HepG2 (cell line): ENCODE data around the gene CD72. TPM values are rescaled to one million over a fixed set of nuclear protein-coding genes. Genes with fewer than 3 reads are reported as not detected.

ENCODE experiments used
- ATAC-seq: fragments of 200-7000 bp; cut with Tn5 transposase; 3 replicates; pipeline ENCODE4 v1.9.1; 2020; ENCODE audit warnings: mild to moderate bottlenecking, moderate library complexity
- BruUV-seq: library from RNA; stranded (reverse); fragments of 400-500 nt; replicated peaks from 2 replicates; lab custom pipeline; 2021; lab: Mats Ljungman, UMichigan
- CTCF ChIA-PET: fragments of 300-600 bp; formaldehyde crosslinking; extraction: SDS; loops from one replicate; lab custom pipeline; 2021; ENCODE audit warnings: low total read pairs, inconsistent platforms, low intra/inter-chr PET ratio; lab: Yijun Ruan, JAX
- POLR2A ChIA-PET: fragments of 350-600 bp; sonication (Branson Sonifier 250); formaldehyde crosslinking; loops from one replicate; lab custom pipeline; 2020; ENCODE audit warnings: antibody characterized with exemption, inconsistent platforms; lab: Yijun Ruan, JAX
- DNase-seq: peaks from one replicate; pipeline ENCODE4 v3.0.0-alpha.2; 2015; ENCODE audit warnings: low spot score
- FAIRE-seq: peaks from 3 replicates; lab custom pipeline; 2011; peaks lifted over from hg19 to GRCh38; lab: Jason Lieb, UNC
- H2AFZ ChIP-seq: one replicate; pipeline ENCODE4 v1.6.1; 2011; ENCODE audit warnings: low read length, inconsistent platforms
- H3K27ac ChIP-seq: fragments of 300-600 bp; 3 replicates; pipeline ENCODE4 v1.8.0; 2011; ENCODE audit warnings: mixed run types, mild to moderate bottlenecking, mixed read lengths, low read length, inconsistent platforms; ENCODE audit not compliant: insufficient read depth; ENCODE audit errors: extremely low read length
- H3K27me3 ChIP-seq, 2 experiments: fragments of 200-600 bp in 1 of 2; 2 replicates in 1 of 2; 3 replicates in 1 of 2; pipeline versions ENCODE4 v1.6.0 to v1.8.0; 2011; ENCODE audit warnings: low read length in 2 of 2, mild to moderate bottlenecking in 2 of 2, moderate library complexity in 2 of 2, inconsistent platforms in 1 of 2; ENCODE audit not compliant: insufficient read depth in 2 of 2, control insufficient read depth in 1 of 2
- H3K36me3 ChIP-seq, 2 experiments: fragments of 200-600 bp in 1 of 2; replicated peaks in 1 of 2; 2 replicates in 1 of 2; 3 replicates in 1 of 2; pipeline versions ENCODE4 v1.5.1 to v1.8.0; 2011; ENCODE audit warnings: low read length in 2 of 2, inconsistent platforms in 1 of 2; ENCODE audit not compliant: insufficient read depth in 2 of 2, control insufficient read depth in 1 of 2
- H3K4me1 ChIP-seq: 2 replicates; pipeline ENCODE4 v1.5.1; 2012; ENCODE audit warnings: low read length, inconsistent platforms; ENCODE audit not compliant: insufficient read depth
- H3K4me2 ChIP-seq: 2 replicates; pipeline ENCODE4 v1.6.0; 2011; ENCODE audit warnings: low read depth, low read length, inconsistent platforms
- H3K4me3 ChIP-seq, 3 experiments: fragments of 200-600 bp in 1 of 3; sonication (generic), shearing (Covaris generic) in 1 of 3; replicated peaks in 1 of 3; 2 replicates each; pipeline ENCODE4 v1.5.1; 2011 to 2016; ENCODE audit warnings: low read length in 3 of 3, inconsistent platforms in 2 of 3, low read depth in 2 of 3, mild to moderate bottlenecking in 2 of 3, control low read depth in 1 of 3, mixed read lengths in 1 of 3; ENCODE audit not compliant: insufficient read depth in 1 of 3
- H3K79me2 ChIP-seq: one replicate; pipeline ENCODE4 v1.6.1; 2011; ENCODE audit warnings: low read length, inconsistent platforms; ENCODE audit not compliant: insufficient read depth
- H3K9ac ChIP-seq: 2 replicates; pipeline ENCODE4 v1.6.0; 2011; ENCODE audit warnings: mild to moderate bottlenecking, low read depth, low read length, inconsistent platforms; ENCODE audit not compliant: insufficient read depth
- H3K9me3 ChIP-seq: 2 replicates; pipeline ENCODE4 v1.5.1; 2012; ENCODE audit warnings: mild to moderate bottlenecking, low read length
- H4K20me1 ChIP-seq: 2 replicates; pipeline ENCODE4 v1.6.0; 2011; ENCODE audit warnings: inconsistent platforms, mild to moderate bottlenecking, low read length, moderate library complexity; ENCODE audit not compliant: insufficient read depth
- KLF16 ChIP-seq, 2 experiments: sonication (generic) in 1 of 2; formaldehyde crosslinking in 1 of 2; IDR thresholded peaks; 2 replicates each; pipeline versions ENCODE4 v1.6.1 to v1.8.0; 2016 to 2023; ENCODE audit warnings: missing genetic modification reagents in 2 of 2, missing compliant biosample characterization in 1 of 2
- MIXL1 ChIP-seq: IDR thresholded peaks from 2 replicates; pipeline ENCODE4 v1.6.1; 2016
- POLR2AphosphoS5 ChIP-seq: IDR thresholded peaks from 2 replicates; pipeline ENCODE4 v1.6.1; 2012; ENCODE audit warnings: low read depth, low read length
- RFXAP ChIP-seq: sonication (generic); formaldehyde crosslinking; IDR thresholded peaks from 2 replicates; pipeline ENCODE4 v1.4.0; 2020; ENCODE audit warnings: missing genetic modification reagents, borderline replicate concordance
- SMC3 ChIP-seq: IDR thresholded peaks from 2 replicates; pipeline ENCODE4 v1.6.1; 2011; ENCODE audit warnings: low read length, improper control_type of control experiment
- TAF1 ChIP-seq: sonication (generic); formaldehyde crosslinking; IDR thresholded peaks from 2 replicates; pipeline ENCODE4 v1.4.0; 2020; ENCODE audit warnings: missing genetic modification reagents
- ZBTB20 ChIP-seq: sonication (generic); formaldehyde crosslinking; IDR thresholded peaks from 2 replicates; pipeline ENCODE4 v1.8.1; 2023; ENCODE audit warnings: missing genetic modification reagents, low read depth, mild to moderate bottlenecking, borderline replicate concordance
- ZFP82 ChIP-seq: sonication (generic); formaldehyde crosslinking; IDR thresholded peaks from 2 replicates; pipeline ENCODE4 v1.5.1; 2020; ENCODE audit warnings: mild to moderate bottlenecking, missing genetic modification reagents, borderline replicate concordance
- ZNF331 ChIP-seq: sonication (generic); formaldehyde crosslinking; IDR thresholded peaks from 2 replicates; pipeline ENCODE4 v1.4.0; 2020; ENCODE audit warnings: missing genetic modification reagents
- ZNF343 ChIP-seq: sonication (generic); formaldehyde crosslinking; IDR thresholded peaks from 2 replicates; pipeline ENCODE4 v1.4.0; 2020; ENCODE audit warnings: mild to moderate bottlenecking, missing genetic modification reagents
- ZNF713 ChIP-seq: sonication (generic); formaldehyde crosslinking; IDR thresholded peaks from 2 replicates; pipeline ENCODE4 v1.4.0; 2020; ENCODE audit warnings: mild to moderate bottlenecking, missing genetic modification reagents
- ZNF773 ChIP-seq: sonication (generic); formaldehyde crosslinking; IDR thresholded peaks from 2 replicates; pipeline ENCODE4 v1.4.0; 2020; ENCODE audit warnings: missing genetic modification reagents, borderline replicate concordance
- WGBS: methylation state at CpG from one replicate; pipeline ENCODE4 v1.1.6; 2017; ENCODE audit warnings: low lambda C conversion rate; 5-methylcytosine and 5-hydroxymethylcytosine counted together
- in situ Hi-C: cut with HindIII; loops from 2 replicates; pipeline ENCODE4 v1.10.0; 2017; ENCODE audit warnings: low pct_unique_long_range_greater_than_20kb; ENCODE audit not compliant: extremely low pct_ligation_motif_present
- intact Hi-C: fragments of 100-400 bp; cut with micrococcal nuclease; formaldehyde crosslinking; loops from one replicate; pipeline ENCODE4 v1.10.0; 2022; ENCODE audit not compliant: unreplicated experiment
- polyA plus RNA-seq, 8 experiments: library from polyadenylated mRNA; depleted of rRNA in 3 of 8; stranded (reverse) in 7 of 8; unstranded in 1 of 8; fragments of >200 nt; fragmentation: Illumina TruSeq in 4 of 8; extraction: Trizol in 4 of 8; gene quantifications; 2 replicates each; pipeline versions ENCODE4 v1.2.1 to v1.2.3, GENCODE V29; 2011 to 2016; ENCODE audit warnings: low read depth in 4 of 8, missing spikeins in 1 of 8, mixed read lengths in 1 of 8; ENCODE audit not compliant: insufficient read depth in 1 of 8
- total RNA-seq, 5 experiments: library from RNA; depleted of rRNA; stranded (reverse); fragments of >200 nt; fragmentation: Illumina TruSeq; extraction: Trizol; gene quantifications; 2 replicates each; pipeline ENCODE4 v1.2.3, GENCODE V29; 2016; ENCODE audit warnings: low read depth in 1 of 5
- TF ChIP-seq, protein P1 (sequence below): sonication (generic); formaldehyde crosslinking; IDR thresholded peaks from 2 replicates; pipeline ENCODE4 v1.9.0; 2022; ENCODE audit warnings: low read depth, missing genetic modification reagents
- TF ChIP-seq, protein P2 (sequence below): sonication (generic); formaldehyde crosslinking; IDR thresholded peaks from 2 replicates; pipeline ENCODE4 v1.4.0; 2020; ENCODE audit warnings: missing genetic modification reagents

Gene CD72
- total and polyA plus RNA-seq, 2 of the 13 experiments (the other 11 are each of a cell fraction or from before 2014, with no cell fraction given), result 0.18 to 1.1 TPM

DNA sequence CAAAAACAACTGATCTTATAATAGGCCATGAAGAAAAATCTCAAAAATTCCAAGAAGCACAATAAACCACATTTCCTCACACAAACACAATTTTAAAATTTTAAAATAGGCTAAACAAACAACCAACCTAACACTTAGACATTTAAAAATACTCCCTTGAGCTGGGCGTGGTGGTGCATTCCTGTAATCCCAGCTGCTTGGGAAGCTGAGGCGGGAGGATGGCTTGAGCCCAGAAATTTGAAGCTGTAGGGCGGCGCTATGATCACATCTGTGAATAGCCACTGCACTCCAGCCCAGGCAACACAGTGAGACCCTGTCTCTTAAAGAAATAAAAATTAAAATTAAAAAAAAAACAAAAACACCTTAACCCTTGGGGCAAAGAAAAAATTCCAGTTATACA lies 50.0 kb downstream of the CD72 start:
- H3K27ac ChIP-seq, result no peak overlapping the region
- no peak overlapping the region for H3K9ac ChIP-seq
- peaks cover 11% of the 10 kb centered on the region for H3K4me1 ChIP-seq
- no peak overlapping the region for H3K4me3 ChIP-seq
- H3K9me3 ChIP-seq, result no peaks in the 10 kb centered on the region
- CTCF ChIA-PET, result no interaction called here
- no peak overlapping the region for H3K4me2 ChIP-seq
- intact Hi-C loops (no loop called here), in situ Hi-C loops (no loop called here)
- H4K20me1 ChIP-seq, result no peaks in the 10 kb centered on the region
- BruUV-seq, result no TSS peak
- no peak overlapping the region for H2AFZ ChIP-seq
- DNase-seq (no peak), FAIRE-seq (no peak), ATAC-seq (no peak)
- TF ChIP-seq, protein P1, sequence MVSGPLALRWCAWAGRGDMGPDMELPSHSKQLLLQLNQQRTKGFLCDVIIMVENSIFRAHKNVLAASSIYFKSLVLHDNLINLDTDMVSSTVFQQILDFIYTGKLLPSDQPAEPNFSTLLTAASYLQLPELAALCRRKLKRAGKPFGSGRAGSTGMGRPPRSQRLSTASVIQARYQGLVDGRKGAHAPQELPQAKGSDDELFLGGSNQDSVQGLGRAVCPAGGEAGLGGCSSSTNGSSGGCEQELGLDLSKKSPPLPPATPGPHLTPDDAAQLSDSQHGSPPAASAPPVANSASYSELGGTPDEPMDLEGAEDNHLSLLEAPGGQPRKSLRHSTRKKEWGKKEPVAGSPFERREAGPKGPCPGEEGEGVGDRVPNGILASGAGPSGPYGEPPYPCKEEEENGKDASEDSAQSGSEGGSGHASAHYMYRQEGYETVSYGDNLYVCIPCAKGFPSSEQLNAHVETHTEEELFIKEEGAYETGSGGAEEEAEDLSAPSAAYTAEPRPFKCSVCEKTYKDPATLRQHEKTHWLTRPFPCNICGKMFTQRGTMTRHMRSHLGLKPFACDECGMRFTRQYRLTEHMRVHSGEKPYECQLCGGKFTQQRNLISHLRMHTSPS (CRISPR knock-in tag), result no peak
- TF ChIP-seq ZNF773, result no peak
- no peak for TF ChIP-seq MIXL1 (CRISPR knock-in tag)
- WGBS, result 94% methylated on average over 4 of the region's 4 CpGs
- H3K79me2 ChIP-seq, result no peaks in the 10 kb centered on the region
- H3K36me3 ChIP-seq, result no peaks in the 10 kb centered on the region
- H3K27me3 ChIP-seq, result no peaks in the 10 kb centered on the region
- POLR2A ChIA-PET, result no interaction called here

DNA sequence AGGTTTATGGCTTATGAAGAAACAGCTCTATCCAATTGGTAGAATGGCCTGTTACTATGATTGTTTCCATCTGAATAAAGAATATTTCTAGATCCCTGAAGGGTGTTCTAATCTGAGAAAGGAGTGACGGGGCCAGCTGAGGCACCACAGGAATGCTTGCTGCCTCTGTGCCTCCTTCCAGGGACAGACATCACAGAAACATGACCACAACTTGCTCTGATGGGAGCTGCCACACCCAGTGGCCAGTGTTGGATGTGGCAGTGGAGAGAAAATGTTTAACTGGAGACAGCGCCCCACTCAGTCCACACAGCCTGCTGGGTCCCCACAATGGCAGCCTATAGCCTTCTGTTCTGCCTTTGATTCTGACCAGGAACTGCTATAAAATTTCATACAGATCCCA lies 51.8 kb downstream of the CD72 start:
- in situ Hi-C loops, result no loop called here
- CTCF ChIA-PET, result no interaction called here
- Histone ChIP-seq H4K20me1 (no peaks in the 10 kb centered on the region), H3K79me2 (no peaks in the 10 kb centered on the region), H3K9ac (no peak overlapping the region), H3K27ac (no peak overlapping the region)
- no TSS peak for BruUV-seq
- FAIRE-seq, result no peak
- peak; percentile 24; the same call in 2 of the 3 replicates for ATAC-seq
- intact Hi-C loops, result no loop called here
- TF ChIP-seq ZFP82 (CRISPR knock-in tag), result no peak
- no peak for TF ChIP-seq ZNF713 (CRISPR knock-in tag)
- TF ChIP-seq KLF16 (CRISPR knock-in tag; IDR thresholded peaks at IDR 0.05), result no peak
- TF ChIP-seq ZBTB20 (CRISPR knock-in tag), result no peak
- TF ChIP-seq RFXAP (CRISPR knock-in tag), result no peak
- TF ChIP-seq ZNF331, result no peak
- no peak for TF ChIP-seq POLR2AphosphoS5
- no peak for TF ChIP-seq TAF1 (CRISPR knock-in tag)
- TF ChIP-seq, protein P2, sequence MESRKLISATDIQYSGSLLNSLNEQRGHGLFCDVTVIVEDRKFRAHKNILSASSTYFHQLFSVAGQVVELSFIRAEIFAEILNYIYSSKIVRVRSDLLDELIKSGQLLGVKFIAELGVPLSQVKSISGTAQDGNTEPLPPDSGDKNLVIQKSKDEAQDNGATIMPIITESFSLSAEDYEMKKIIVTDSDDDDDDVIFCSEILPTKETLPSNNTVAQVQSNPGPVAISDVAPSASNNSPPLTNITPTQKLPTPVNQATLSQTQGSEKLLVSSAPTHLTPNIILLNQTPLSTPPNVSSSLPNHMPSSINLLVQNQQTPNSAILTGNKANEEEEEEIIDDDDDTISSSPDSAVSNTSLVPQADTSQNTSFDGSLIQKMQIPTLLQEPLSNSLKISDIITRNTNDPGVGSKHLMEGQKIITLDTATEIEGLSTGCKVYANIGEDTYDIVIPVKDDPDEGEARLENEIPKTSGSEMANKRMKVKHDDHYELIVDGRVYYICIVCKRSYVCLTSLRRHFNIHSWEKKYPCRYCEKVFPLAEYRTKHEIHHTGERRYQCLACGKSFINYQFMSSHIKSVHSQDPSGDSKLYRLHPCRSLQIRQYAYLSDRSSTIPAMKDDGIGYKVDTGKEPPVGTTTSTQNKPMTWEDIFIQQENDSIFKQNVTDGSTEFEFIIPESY (CRISPR knock-in tag), result no peak
- TF ChIP-seq SMC3, result no peak
- TF ChIP-seq ZNF343 (CRISPR knock-in tag), result no peak
- TF ChIP-seq, all 625 proteins: peak for 0
- Histone ChIP-seq H2AFZ (no peak overlapping the region), H3K4me1 (peaks cover 14% of the 10 kb centered on the region), H3K9me3 (no peaks in the 10 kb centered on the region), H3K4me2 (no peak overlapping the region), H3K36me3 (no peaks in the 10 kb centered on the region; a peak in 1 of 5 replicates), H3K4me3 (no peak overlapping the region), H3K27me3 (no peaks in the 10 kb centered on the region)
- POLR2A ChIA-PET, result no interaction called here
- DNase-seq, result no peak
- WGBS, result 92% methylated on average over 2 of the region's 2 CpGs
